GM12872 (cell line): ENCODE measurements around the gene ARHGAP12.

Experiments
- TF ChIP-seq, protein P1 (sequence below): IDR thresholded peaks from 3 replicates; pipeline ENCODE4 v1.5.1; 2011; ENCODE audit warnings: low read depth, mild to moderate bottlenecking, low read length, moderate library complexity; ENCODE audit not compliant: insufficient read depth

The ARHGAP12 gene

GRCh38 chr10:31928549-31929260 is at the start of gene ARHGAP12:
TSS of gene ARHGAP12 (minus strand) at chr10:31928831. CDS start at chr10:31908855, 19,976 bp downstream.
- TF ChIP-seq, protein P1, sequence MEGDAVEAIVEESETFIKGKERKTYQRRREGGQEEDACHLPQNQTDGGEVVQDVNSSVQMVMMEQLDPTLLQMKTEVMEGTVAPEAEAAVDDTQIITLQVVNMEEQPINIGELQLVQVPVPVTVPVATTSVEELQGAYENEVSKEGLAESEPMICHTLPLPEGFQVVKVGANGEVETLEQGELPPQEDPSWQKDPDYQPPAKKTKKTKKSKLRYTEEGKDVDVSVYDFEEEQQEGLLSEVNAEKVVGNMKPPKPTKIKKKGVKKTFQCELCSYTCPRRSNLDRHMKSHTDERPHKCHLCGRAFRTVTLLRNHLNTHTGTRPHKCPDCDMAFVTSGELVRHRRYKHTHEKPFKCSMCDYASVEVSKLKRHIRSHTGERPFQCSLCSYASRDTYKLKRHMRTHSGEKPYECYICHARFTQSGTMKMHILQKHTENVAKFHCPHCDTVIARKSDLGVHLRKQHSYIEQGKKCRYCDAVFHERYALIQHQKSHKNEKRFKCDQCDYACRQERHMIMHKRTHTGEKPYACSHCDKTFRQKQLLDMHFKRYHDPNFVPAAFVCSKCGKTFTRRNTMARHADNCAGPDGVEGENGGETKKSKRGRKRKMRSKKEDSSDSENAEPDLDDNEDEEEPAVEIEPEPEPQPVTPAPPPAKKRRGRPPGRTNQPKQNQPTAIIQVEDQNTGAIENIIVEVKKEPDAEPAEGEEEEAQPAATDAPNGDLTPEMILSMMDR, result no peak

DNA sequence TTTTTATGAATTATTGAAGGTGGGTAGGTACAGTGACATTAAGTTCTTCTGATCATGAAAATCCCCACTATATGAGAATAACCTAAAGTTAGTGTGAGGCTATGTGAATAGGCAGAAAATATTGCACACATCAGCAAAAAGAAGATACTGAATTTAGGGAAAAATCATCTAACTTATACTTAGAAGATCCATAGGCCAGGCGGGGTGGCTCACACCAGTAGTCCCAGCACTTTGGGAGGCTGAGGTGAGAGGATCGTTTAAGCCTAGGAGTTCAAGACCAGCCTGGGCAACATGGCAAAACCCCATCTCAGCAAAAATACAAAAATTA is 49.5 kb upstream of the ARHGAP12 start:
- TF ChIP-seq, protein P1, result no peak

DNA sequence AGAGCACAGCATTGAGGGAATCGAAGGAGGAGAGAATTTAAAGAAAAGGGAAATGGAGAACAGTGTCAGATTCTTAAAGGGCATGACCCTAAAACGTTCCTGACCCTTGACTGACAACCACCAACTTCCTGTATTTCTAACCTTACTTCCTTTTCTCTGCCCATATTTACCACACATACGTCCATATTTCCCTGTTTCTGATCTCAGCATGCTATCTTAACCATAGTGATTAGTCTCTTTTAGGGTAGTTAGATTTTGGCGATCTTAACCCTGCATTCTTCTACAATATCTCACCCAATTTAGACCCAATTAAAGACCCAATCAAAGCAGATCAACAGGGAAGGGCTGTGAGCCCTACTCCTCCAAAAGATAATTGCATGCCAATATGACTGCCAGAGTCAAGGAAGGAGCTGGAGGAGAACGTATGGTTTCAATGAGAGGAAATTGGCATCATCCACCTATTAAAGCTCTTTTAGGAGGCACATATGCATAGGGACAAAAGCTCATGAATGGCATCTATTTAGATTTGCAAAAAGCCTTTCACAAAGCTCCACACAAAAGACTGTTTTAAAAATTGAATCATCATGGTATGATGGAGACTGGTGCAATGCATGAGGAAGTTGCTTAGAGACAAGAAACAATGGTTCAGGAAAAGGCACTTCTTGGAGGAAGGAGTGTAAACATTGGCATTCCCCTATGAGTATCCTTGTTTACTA is 49.0 kb upstream of the ARHGAP12 start:
- TF ChIP-seq, protein P1, result no peak

DNA sequence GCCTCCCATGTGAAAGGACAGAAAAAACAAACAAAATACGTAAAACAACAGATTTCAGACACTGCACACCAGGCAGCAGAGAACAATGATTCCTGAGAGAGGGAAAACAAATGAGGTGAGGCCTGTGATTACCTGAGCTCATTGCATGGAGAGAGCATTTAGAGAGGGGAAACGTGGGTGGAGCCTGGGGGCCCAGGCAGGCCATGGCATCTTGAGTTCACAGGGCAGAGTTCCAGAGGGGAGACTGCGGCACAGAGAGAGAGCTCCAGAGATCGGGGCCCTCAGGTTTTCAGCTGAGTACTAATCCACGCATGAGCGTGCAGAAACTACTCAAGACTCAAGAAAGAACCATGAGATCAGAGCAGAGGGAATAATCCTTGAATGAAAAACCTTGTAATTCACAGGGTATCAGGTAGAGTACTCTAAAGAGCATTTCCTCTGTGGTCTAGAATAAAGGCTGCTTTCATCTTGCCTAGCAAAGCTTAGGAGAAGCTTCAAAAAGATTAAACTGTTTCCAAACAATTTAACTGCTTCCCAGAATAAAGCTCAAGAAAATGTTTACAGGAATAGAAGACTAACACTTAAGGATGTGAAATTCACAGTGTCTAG is 46.6 kb upstream of the ARHGAP12 start:
- TF ChIP-seq, protein P1, result no peak

- TF ChIP-seq, protein P1, result no peak
These were observed 45.9 kb upstream of the ARHGAP12 start for GRCh38 chr10:31974434-31975124.

DNA sequence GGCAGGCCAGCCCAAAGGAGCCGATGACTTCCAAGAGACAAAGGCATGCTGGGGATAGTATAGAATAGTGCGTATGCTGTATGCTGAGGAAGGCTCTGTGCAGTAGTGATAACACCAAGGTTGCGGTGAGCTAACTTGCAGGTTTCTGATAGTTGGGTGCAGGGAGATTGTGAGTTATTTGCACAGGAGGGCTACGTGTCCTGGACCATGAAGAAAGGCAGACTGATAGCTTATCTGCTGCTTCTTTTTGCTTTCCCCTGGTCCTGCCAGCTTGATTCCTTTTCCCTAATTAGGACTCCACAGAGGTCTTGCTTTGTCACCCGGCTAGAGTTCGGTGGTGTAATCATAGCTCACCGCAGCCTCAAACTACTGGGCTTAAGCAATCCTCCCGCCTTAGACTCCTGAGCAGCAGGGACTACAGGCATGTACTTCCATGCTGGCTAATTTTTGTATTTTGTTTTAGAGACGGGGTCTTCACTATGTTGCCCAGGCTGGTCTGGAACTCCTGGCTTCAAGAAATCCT is 43.9 kb upstream of the ARHGAP12 start:
- TF ChIP-seq, protein P1, result no peak

- TF ChIP-seq, protein P1, result no peak
These were observed 35.0 kb upstream of the ARHGAP12 start for GRCh38 chr10:31963589-31963980.
